Sigmoid colon (tissue), 7 donors: ENCODE measurements around the gene OR2T1. TPM values are rescaled to one million over a fixed set of nuclear protein-coding genes. Genes with fewer than 3 reads are reported as not detected.

Source experiments
- DNase-seq: peaks from one replicate; pipeline ENCODE4 v3.0.0-alpha.2; 2019
- H3K27ac ChIP-seq, 4 donors: fragments of 200-600 bp; sonication (generic); one replicate each; pipeline ENCODE4 v1.5.1; 2016 to 2019; ENCODE audit warnings: mild to moderate bottlenecking in 1 of 4
- H3K27me3 ChIP-seq, 3 donors: fragments of 200-600 bp; sonication (generic); one replicate each; pipeline ENCODE4 v1.5.1; 2019; ENCODE audit warnings: mild to moderate bottlenecking in 1 of 3
- H3K36me3 ChIP-seq, 4 donors: fragments of 200-600 bp; sonication (generic); one replicate each; pipeline ENCODE4 v1.5.1; 2016 to 2019
- H3K4me1 ChIP-seq, 4 donors: fragments of 200-600 bp; sonication (generic); one replicate each; pipeline ENCODE4 v1.5.1; 2017 to 2019
- H3K4me3 ChIP-seq, 4 donors: fragments of 200-600 bp; sonication (generic); one replicate each; pipeline ENCODE4 v1.5.1; 2017 to 2019; ENCODE audit warnings: mild to moderate bottlenecking in 2 of 4, moderate library complexity in 1 of 4
- H3K9me3 ChIP-seq, 4 donors: fragments of 200-600 bp in 3 of 4; sonication (generic) in 3 of 4; one replicate each; pipeline versions ENCODE4 v1.5.1 to v1.6.1; 2013 to 2019
- EP300 ChIP-seq, 4 donors: sonication (generic); formaldehyde crosslinking; IDR thresholded peaks; one replicate each; pipeline ENCODE4 v1.6.1; 2017; ENCODE audit warnings: antibody characterized with exemption in 4 of 4
- POLR2A ChIP-seq, 2 donors: fragments of 450-650 bp; IDR thresholded peaks; one replicate each; pipeline ENCODE4 v1.6.1; 2016; ENCODE audit warnings: antibody characterized with exemption in 2 of 2, mild to moderate bottlenecking in 2 of 2, moderate library complexity in 2 of 2
- POLR2AphosphoS5 ChIP-seq, 4 donors: sonication (generic); formaldehyde crosslinking; IDR thresholded peaks; one replicate each; pipeline ENCODE4 v1.6.1; 2017; ENCODE audit warnings: antibody characterized with exemption in 4 of 4
- WGBS, 2 donors: extraction: QIAGEN DNeasy Blood & Tissue Kit; methylation state at CpG; one replicate each; pipeline ENCODE4 v1.1.7; 2013; 5-methylcytosine and 5-hydroxymethylcytosine counted together
- intact Hi-C: fragments of 100-400 bp; cut with DNase I; formaldehyde crosslinking; loops from one replicate; pipeline ENCODE4 v1.15.1; 2023
- polyA plus RNA-seq, 3 donors: library from polyadenylated mRNA; stranded (reverse); fragments of 200-250 nt; gene quantifications; one replicate each; pipeline ENCODE4 v1.2.3, GENCODE V29; 2013
- total RNA-seq, 4 donors: library from RNA; depleted of rRNA; stranded (reverse); fragments of >200 nt; gene quantifications; one replicate each; pipeline ENCODE4 v1.1.0, GENCODE V29; 2016
- TF ChIP-seq, protein P1 (sequence below), 4 experiments: fragments of 450-650 bp in 3 of 4; fragments of 200-600 bp in 1 of 4; IDR thresholded peaks; one replicate each; pipeline ENCODE4 v1.5.1; 2016 to 2019; ENCODE audit warnings: antibody characterized with exemption in 4 of 4, mild to moderate bottlenecking in 3 of 4, moderate library complexity in 2 of 4
- donor health status: healthy with polysubstance abuse.
- donor health status: Bipolar disorder and iron deficiency.
- donor health status: healthy.

OR2T1 gene, protein sequence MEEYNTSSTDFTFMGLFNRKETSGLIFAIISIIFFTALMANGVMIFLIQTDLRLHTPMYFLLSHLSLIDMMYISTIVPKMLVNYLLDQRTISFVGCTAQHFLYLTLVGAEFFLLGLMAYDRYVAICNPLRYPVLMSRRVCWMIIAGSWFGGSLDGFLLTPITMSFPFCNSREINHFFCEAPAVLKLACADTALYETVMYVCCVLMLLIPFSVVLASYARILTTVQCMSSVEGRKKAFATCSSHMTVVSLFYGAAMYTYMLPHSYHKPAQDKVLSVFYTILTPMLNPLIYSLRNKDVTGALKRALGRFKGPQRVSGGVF
- not detected for total RNA-seq
- not detected for polyA plus RNA-seq

DNA sequence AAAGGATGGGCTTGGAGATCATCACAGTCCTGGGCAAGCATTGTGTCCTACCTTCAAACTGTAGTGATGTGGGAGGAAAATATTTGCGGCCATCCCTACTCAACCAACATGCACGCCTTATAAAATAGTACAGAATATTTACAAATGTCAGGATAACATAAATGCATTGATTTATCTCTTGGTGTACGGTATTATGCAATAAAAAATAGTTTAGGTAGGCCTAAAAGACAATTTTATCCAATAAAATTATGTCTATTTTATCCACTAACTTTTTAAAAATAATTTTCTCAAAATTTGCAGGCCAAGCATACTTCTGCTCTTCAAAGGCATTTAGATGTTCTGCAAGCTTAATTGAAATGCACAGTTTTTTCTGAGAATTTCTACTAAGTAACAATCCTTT is at the start of gene OR2T1:
OR2T1 (plus strand) TSS at position 301 of the 400 bp plus-strand sequence. CDS start 3,100 bp downstream, outside the sequence.
- Histone ChIP-seq H3K27me3 (no peaks in the 10 kb centered on the region), H3K27ac (no peak within 1 kb of the TSS), H3K4me1 (no peaks in the 10 kb centered on the region), H3K4me3 (no peak within 1 kb of the TSS), H3K36me3 (no peaks in the 10 kb centered on the region), H3K9me3 (no peaks in the 10 kb centered on the region)
- TF ChIP-seq, protein P1, sequence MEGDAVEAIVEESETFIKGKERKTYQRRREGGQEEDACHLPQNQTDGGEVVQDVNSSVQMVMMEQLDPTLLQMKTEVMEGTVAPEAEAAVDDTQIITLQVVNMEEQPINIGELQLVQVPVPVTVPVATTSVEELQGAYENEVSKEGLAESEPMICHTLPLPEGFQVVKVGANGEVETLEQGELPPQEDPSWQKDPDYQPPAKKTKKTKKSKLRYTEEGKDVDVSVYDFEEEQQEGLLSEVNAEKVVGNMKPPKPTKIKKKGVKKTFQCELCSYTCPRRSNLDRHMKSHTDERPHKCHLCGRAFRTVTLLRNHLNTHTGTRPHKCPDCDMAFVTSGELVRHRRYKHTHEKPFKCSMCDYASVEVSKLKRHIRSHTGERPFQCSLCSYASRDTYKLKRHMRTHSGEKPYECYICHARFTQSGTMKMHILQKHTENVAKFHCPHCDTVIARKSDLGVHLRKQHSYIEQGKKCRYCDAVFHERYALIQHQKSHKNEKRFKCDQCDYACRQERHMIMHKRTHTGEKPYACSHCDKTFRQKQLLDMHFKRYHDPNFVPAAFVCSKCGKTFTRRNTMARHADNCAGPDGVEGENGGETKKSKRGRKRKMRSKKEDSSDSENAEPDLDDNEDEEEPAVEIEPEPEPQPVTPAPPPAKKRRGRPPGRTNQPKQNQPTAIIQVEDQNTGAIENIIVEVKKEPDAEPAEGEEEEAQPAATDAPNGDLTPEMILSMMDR (IDR thresholded peaks at IDR 0.05) = no peak
- TF ChIP-seq POLR2AphosphoS5 (IDR thresholded peaks at IDR 0.05) (no peak), EP300 (IDR thresholded peaks at IDR 0.05) (no peak), POLR2A (IDR thresholded peaks at IDR 0.05) (no peak)
- intact Hi-C loops = no loop called here
- 71 to 77% methylated on average over 3 of the region's 3 CpGs for WGBS, 2 donors
- no peak for DNase-seq

- no peaks in the 10 kb centered on the region for H3K9me3 ChIP-seq
- DNase-seq = no peak
- TF ChIP-seq POLR2AphosphoS5 (IDR thresholded peaks at IDR 0.05) = no peak
- TF ChIP-seq, protein P1 (IDR thresholded peaks at IDR 0.05) = no peak
- TF ChIP-seq EP300 (IDR thresholded peaks at IDR 0.05) = no peak
- no peak for TF ChIP-seq POLR2A (IDR thresholded peaks at IDR 0.05)
- intact Hi-C loops = no loop called here
- 83% methylated on average over 3 of the region's 3 CpGs for WGBS, 2 donors
- no peaks in the 10 kb centered on the region for H3K4me1 ChIP-seq
- no peak overlapping the region for H3K27ac ChIP-seq
- no peaks in the 10 kb centered on the region for H3K36me3 ChIP-seq
- H3K4me3 ChIP-seq = no peak overlapping the region
- H3K27me3 ChIP-seq = no peaks in the 10 kb centered on the region
Measured at GRCh38 chr1:248359415-248359814, 43.4 kb upstream of the OR2T1 start.

GRCh38 chr1:248361121-248361715 is 41.6 kb upstream of the OR2T1 start, which contains the start of gene OR2T4:
OR2T4 (plus strand) TSS chr1:248361665; CDS start chr1:248361665, 0 bp downstream.
- Histone ChIP-seq H3K36me3 (no peaks in the 10 kb centered on the region), H3K4me1 (no peaks in the 10 kb centered on the region), H3K27me3 (no peaks in the 10 kb centered on the region), H3K4me3 (no peak within 1 kb of the TSS), H3K27ac (no peak within 1 kb of the TSS), H3K9me3 (no peaks in the 10 kb centered on the region)
- intact Hi-C loops = no loop called here
- WGBS, 2 donors = 45 to 48% methylated on average over 3 of the region's 3 CpGs
- TF ChIP-seq, protein P1 (IDR thresholded peaks at IDR 0.05) = no peak
- TF ChIP-seq POLR2A (IDR thresholded peaks at IDR 0.05) = no peak
- no peak for TF ChIP-seq POLR2AphosphoS5 (IDR thresholded peaks at IDR 0.05)
- TF ChIP-seq EP300 (IDR thresholded peaks at IDR 0.05) = no peak
- no peak for DNase-seq

GRCh38 chr1:248366609-248367008 is 36.2 kb upstream of the OR2T1 start:
- no peaks in the 10 kb centered on the region for H3K36me3 ChIP-seq
- no peak overlapping the region for H3K27ac ChIP-seq
- H3K27me3 ChIP-seq = no peaks in the 10 kb centered on the region
- no peak for TF ChIP-seq EP300 (IDR thresholded peaks at IDR 0.05)
- TF ChIP-seq, protein P1 (IDR thresholded peaks at IDR 0.05) = no peak
- no peak for DNase-seq
- intact Hi-C loops = no loop called here
- H3K4me3 ChIP-seq = no peak overlapping the region
- H3K4me1 ChIP-seq = no peaks in the 10 kb centered on the region
- H3K9me3 ChIP-seq = no peaks in the 10 kb centered on the region
